Neuronal stem cell (in vitro differentiated cells): ENCODE measurements around the gene SLC12A3.

ENCODE experiments used
- DNase-seq: peaks from one replicate; pipeline ENCODE4 v3.0.0-alpha.2; 2013; ENCODE audit warnings: low spot score
- H2AFZ ChIP-seq: one replicate; pipeline ENCODE4 v1.6.1; 2013; ENCODE audit warnings: mild to moderate bottlenecking, low read length, inconsistent platforms
- H2AK5ac ChIP-seq: 2 replicates; pipeline ENCODE4 v1.6.1; 2013; ENCODE audit warnings: low read depth, mild to moderate bottlenecking, inconsistent platforms, low read length, moderate library complexity, mixed read lengths
- H2BK120ac ChIP-seq: 2 replicates; pipeline ENCODE4 v1.6.1; 2013; ENCODE audit warnings: low read depth, mild to moderate bottlenecking, inconsistent platforms, low read length, moderate library complexity, mixed read lengths
- H2BK12ac ChIP-seq: one replicate; pipeline ENCODE4 v1.6.1; 2013; ENCODE audit warnings: low read length, inconsistent platforms
- H2BK15ac ChIP-seq: 2 replicates; pipeline ENCODE4 v1.6.1; 2013; ENCODE audit warnings: mild to moderate bottlenecking, low read length, inconsistent platforms, mixed read lengths
- H2BK5ac ChIP-seq: one replicate; pipeline ENCODE4 v1.6.1; 2013; ENCODE audit warnings: inconsistent platforms, mild to moderate bottlenecking, low read length, moderate library complexity
- H3K14ac ChIP-seq: one replicate; pipeline ENCODE4 v1.6.1; 2013; ENCODE audit warnings: low read length, inconsistent platforms
- H3K18ac ChIP-seq: 2 replicates; pipeline ENCODE4 v1.6.1; 2013; ENCODE audit warnings: low read length, inconsistent platforms
- H3K23ac ChIP-seq: 2 replicates; pipeline ENCODE4 v1.6.1; 2013; ENCODE audit warnings: low read depth, mild to moderate bottlenecking, mixed read lengths, low read length, inconsistent platforms; ENCODE audit not compliant: poor library complexity
- H3K27ac ChIP-seq: replicated peaks from 3 replicates; pipeline ENCODE4 v1.5.1; 2013; ENCODE audit warnings: low read length, inconsistent platforms
- H3K27me3 ChIP-seq, 3 experiments: 2 replicates each; pipeline ENCODE4 v1.6.1; 2013; ENCODE audit warnings: low read length in 3 of 3, mild to moderate bottlenecking in 2 of 3, inconsistent platforms in 1 of 3, low read depth in 1 of 3, mixed read lengths in 1 of 3, moderate library complexity in 1 of 3; ENCODE audit not compliant: control insufficient read depth in 3 of 3, insufficient read depth in 3 of 3
- H3K36me3 ChIP-seq, 2 donors: replicated peaks in 1 of 2; 2 replicates each; pipeline ENCODE4 v1.6.1; 2013; ENCODE audit warnings: low read length in 2 of 2; ENCODE audit not compliant: control insufficient read depth in 2 of 2, insufficient read depth in 2 of 2
- H3K4ac ChIP-seq: 2 replicates; pipeline ENCODE4 v1.6.1; 2013; ENCODE audit warnings: inconsistent platforms, mild to moderate bottlenecking, low read length, moderate library complexity
- H3K4me1 ChIP-seq, 2 donors: 1 replicate in 1 of 2; 2 replicates in 1 of 2; pipeline ENCODE4 v1.6.1; 2013; ENCODE audit warnings: low read length in 2 of 2, low read depth in 1 of 2; ENCODE audit not compliant: control insufficient read depth in 2 of 2, insufficient read depth in 1 of 2
- H3K4me2 ChIP-seq: one replicate; pipeline ENCODE4 v1.6.1; 2013; ENCODE audit warnings: mild to moderate bottlenecking, low read length, inconsistent platforms; ENCODE audit not compliant: insufficient read depth, poor library complexity, severe bottlenecking
- H3K4me3 ChIP-seq, 2 donors: 2 replicates each; pipeline ENCODE4 v1.5.1; 2013; ENCODE audit warnings: low read length in 2 of 2, mild to moderate bottlenecking in 2 of 2, inconsistent platforms in 1 of 2, moderate library complexity in 1 of 2
- H3K79me1 ChIP-seq: one replicate; pipeline ENCODE4 v1.6.1; 2013; ENCODE audit warnings: low read depth, mild to moderate bottlenecking, inconsistent platforms, low read length, moderate library complexity
- H3K9ac ChIP-seq: one replicate; pipeline ENCODE4 v1.6.1; 2013; ENCODE audit warnings: mild to moderate bottlenecking, low read depth, low read length, inconsistent platforms; ENCODE audit not compliant: poor library complexity
- H3K9me3 ChIP-seq, 2 donors: replicated peaks in 1 of 2; 2 replicates each; pipeline versions ENCODE3 to v1.6.1; 2013; ENCODE audit warnings: low read length in 2 of 2, mild to moderate bottlenecking in 2 of 2, inconsistent platforms in 1 of 2, low read depth in 1 of 2, mixed read lengths in 1 of 2, moderate library complexity in 1 of 2; ENCODE audit not compliant: control insufficient read depth in 2 of 2, insufficient read depth in 1 of 2
- H4K8ac ChIP-seq: one replicate; pipeline ENCODE4 v1.6.1; 2013; ENCODE audit warnings: low read depth, mild to moderate bottlenecking, inconsistent platforms, low read length, moderate library complexity
- H4K91ac ChIP-seq: one replicate; pipeline ENCODE4 v1.6.1; 2013; ENCODE audit warnings: low read length, low read depth, mild to moderate bottlenecking, inconsistent platforms; ENCODE audit not compliant: poor library complexity
- WGBS, 2 donors: extraction: QIAGEN DNeasy Blood & Tissue Kit; methylation state at CpG; one replicate each; pipeline ENCODE4 v1.1.7; 2013; ENCODE audit warnings: missing lambda C conversion rate in 2 of 2, mixed read lengths in 1 of 2; ENCODE audit not compliant: insufficient read length in 2 of 2, insufficient replicate concordance in 1 of 2; ENCODE audit errors: extremely low coverage in 2 of 2; 5-methylcytosine and 5-hydroxymethylcytosine counted together

SLC12A3 gene

DNA sequence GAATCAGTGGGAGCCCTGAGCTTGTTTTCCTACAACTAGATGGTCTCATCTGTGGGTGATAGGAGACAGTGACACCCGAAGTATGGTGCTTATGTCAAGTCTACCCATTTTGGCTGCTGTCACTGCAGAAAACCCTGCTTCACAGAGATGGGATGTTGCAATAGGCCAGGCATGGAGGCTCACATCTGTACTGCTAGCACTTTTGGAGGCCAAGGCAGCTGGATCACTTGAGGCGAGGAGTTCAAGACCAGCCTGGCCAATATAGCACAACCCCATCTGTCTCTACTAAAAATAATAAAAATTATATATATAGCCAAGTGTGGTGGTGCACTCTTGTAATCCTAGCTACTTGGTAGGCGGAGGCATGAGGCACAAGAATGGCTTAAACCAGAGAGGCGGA is 64.6 kb downstream of the SLC12A3 start:
- Histone ChIP-seq H3K18ac (no peak overlapping the region), H3K4me1 (peaks cover 15% of the 10 kb centered on the region in 2 donors), H3K36me3 (no peaks in the 10 kb centered on the region), H3K9ac (no peak overlapping the region), H3K79me1 (peaks cover 8% of the 10 kb centered on the region), H3K27me3 (no peaks in the 10 kb centered on the region), H3K4me3 (no peak overlapping the region), H2BK15ac (no peak overlapping the region), H3K14ac (no peak overlapping the region), H4K91ac (no peak overlapping the region), H2BK12ac (no peak overlapping the region), H3K9me3 (no peaks in the 10 kb centered on the region), H3K4ac (no peak overlapping the region), H3K23ac (no peak overlapping the region), H2BK120ac (no peak overlapping the region), H3K4me2 (no peak overlapping the region), H2AFZ (no peak overlapping the region), H2BK5ac (no peak overlapping the region), H2AK5ac (no peak overlapping the region), H3K27ac (no peak overlapping the region), H4K8ac (no peak overlapping the region)
- DNase-seq, result no peak
- WGBS, 2 donors, result no CpG with 5 or more reads among the region's 4 CpGs

DNA sequence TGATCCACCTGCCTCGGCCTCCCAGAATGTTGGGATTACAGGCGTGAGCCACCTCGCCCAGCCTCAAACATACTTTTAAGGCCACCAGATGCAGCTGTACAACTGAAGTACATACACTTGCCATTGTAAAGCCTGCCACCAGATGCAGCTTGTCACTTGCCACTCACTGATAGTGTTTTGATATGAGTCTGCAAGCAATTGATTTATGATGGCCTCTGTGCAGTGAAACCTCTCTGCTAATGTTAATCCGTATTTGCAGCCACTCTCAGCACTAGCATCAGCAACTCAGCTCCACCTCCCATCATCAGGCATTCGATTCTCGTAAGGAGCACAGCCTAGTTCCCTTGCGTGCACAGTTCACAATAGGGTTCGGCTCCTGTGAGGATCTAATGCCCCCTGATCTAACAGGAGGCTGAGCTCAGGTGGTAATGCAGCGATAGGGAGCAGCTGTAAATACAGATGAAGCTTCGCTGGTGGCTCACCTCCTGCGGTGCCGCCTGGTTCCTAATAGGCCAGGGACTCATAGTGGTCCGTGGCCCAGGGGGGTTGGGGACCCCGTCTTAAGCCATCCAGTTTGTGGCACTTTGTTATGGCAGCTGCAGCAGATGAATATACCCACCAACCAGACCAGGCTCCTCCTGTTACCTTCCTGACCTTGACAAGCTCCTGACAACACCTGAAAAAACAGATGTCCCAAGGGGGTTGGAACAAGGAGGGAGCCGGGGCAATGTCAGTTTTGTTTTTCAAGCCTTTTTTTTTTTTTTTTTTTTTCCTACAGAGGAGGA is 65.7 kb downstream of the SLC12A3 start:
- Histone ChIP-seq H2BK120ac (no peak overlapping the region), H3K4me2 (no peak overlapping the region), H2BK5ac (peak overlapping the region; percentile 59), H3K4me1 (peaks cover 15% of the 10 kb centered on the region in 2 donors), H3K23ac (no peak overlapping the region), H3K4me3 (peak overlapping the region in 1 of 2 donors; percentile 44), H3K9me3 (no peaks in the 10 kb centered on the region), H3K27me3 (no peaks in the 10 kb centered on the region), H4K8ac (peak overlapping the region; percentile 70), H3K14ac (no peak overlapping the region), H3K27ac (no peak overlapping the region), H3K18ac (peak overlapping the region; percentile 23), H3K4ac (no peak overlapping the region), H2AK5ac (peak overlapping the region; percentile 96), H2BK15ac (peak overlapping the region; percentile 53), H3K36me3 (peaks cover 0 to 9% of the 10 kb centered on the region in 2 donors), H3K9ac (no peak overlapping the region), H2AFZ (peak overlapping the region; percentile 85), H2BK12ac (no peak overlapping the region), H3K79me1 (peaks cover 8% of the 10 kb centered on the region), H4K91ac (peak overlapping the region; percentile 5)
- no peak for DNase-seq
- no CpG with 5 or more reads among the region's 15 CpGs for WGBS, 2 donors

DNA sequence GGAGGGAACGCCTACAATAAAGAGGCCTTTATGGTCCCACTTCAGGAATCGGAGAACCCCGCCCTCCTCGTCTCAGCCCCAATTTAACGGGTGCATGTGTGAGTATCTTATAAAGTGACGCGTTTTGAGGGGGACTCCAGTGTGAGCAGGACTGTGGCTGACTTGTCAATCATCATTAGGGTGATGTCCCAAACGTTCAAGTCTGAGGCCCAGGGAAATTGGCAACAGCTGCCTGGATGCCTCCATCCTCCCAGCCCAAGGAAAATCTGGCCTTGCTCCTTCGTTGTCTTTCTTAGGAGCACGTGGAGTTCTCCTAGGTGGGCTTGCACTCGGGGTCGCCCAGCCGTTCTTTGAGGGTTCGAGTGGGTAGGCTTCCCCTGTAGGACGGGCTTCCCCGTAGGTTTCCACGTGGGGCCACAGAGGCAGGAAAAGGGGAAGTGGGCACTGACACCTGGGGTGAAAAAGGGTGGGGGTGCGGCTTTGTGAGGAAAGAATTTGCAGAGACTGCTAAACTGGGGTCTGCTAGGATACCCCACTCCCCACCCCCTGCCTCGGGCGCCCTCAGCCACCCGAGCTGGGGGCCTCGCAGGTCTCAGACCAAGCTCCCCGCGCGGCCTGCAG is 66.4 kb downstream of the SLC12A3 start:
- Histone ChIP-seq H3K4me1 (peaks cover 15% of the 10 kb centered on the region in 2 donors), H2AFZ (peak overlapping the region; percentile 97), H2BK120ac (no peak overlapping the region), H3K36me3 (peaks cover 0 to 16% of the 10 kb centered on the region in 2 donors), H3K9ac (peak overlapping the region; percentile 68), H3K4me3 (peak overlapping the region; percentile 67 to 83), H3K14ac (no peak overlapping the region), H3K23ac (peak overlapping the region; percentile 96), H3K4me2 (peak overlapping the region; percentile 79), H2BK5ac (peak overlapping the region; percentile 59), H3K79me1 (peaks cover 8% of the 10 kb centered on the region), H3K27me3 (no peaks in the 10 kb centered on the region), H4K91ac (no peak overlapping the region), H3K27ac (peak overlapping the region; percentile 3), H2BK15ac (peak overlapping the region; percentile 95), H4K8ac (peak overlapping the region; percentile 83), H3K4ac (peak overlapping the region; percentile 1), H3K9me3 (no peaks in the 10 kb centered on the region), H3K18ac (peak overlapping the region; percentile 95), H2BK12ac (no peak overlapping the region), H2AK5ac (peak overlapping the region; percentile 96)
- DNase-seq, result no peak
- no CpG with 5 or more reads among the region's 25 CpGs for WGBS, 2 donors
